Endodermal cell (in vitro differentiated cells): ENCODE data around the gene SLC47A1. TPM values are rescaled to one million over a fixed set of nuclear protein-coding genes. Genes with fewer than 3 reads are reported as not detected.

Experiments
- DNase-seq: peaks from one replicate; pipeline ENCODE4 v3.0.0-alpha.2; 2017
- H3K27ac ChIP-seq: 2 replicates; pipeline ENCODE4 v1.5.1; 2013; ENCODE audit warnings: mild to moderate bottlenecking, low read depth, low read length, moderate library complexity
- H3K27me3 ChIP-seq: 2 replicates; pipeline ENCODE4 v1.6.1; 2013; ENCODE audit warnings: mild to moderate bottlenecking, low read length, moderate library complexity; ENCODE audit not compliant: insufficient read depth, control insufficient read depth, poor library complexity, severe bottlenecking
- H3K36me3 ChIP-seq: 2 replicates; pipeline ENCODE4 v1.7.0; 2013; ENCODE audit warnings: mild to moderate bottlenecking, low read length, moderate library complexity; ENCODE audit not compliant: control insufficient read depth, insufficient read depth
- H3K4me1 ChIP-seq: one replicate; pipeline ENCODE4 v1.7.0; 2013; ENCODE audit warnings: low read length; ENCODE audit not compliant: control insufficient read depth, insufficient read depth
- H3K4me3 ChIP-seq: 2 replicates; pipeline ENCODE4 v1.5.1; 2013; ENCODE audit warnings: mild to moderate bottlenecking, low read length, moderate library complexity
- H3K9ac ChIP-seq: 2 replicates; pipeline ENCODE4 v1.6.1; 2013; ENCODE audit warnings: mild to moderate bottlenecking, low read length, moderate library complexity; ENCODE audit not compliant: poor library complexity, severe bottlenecking; ENCODE audit errors: extremely low read depth
- H3K9me3 ChIP-seq: 2 replicates; pipeline ENCODE4 v1.6.1; 2013; ENCODE audit warnings: mild to moderate bottlenecking, low read length, moderate library complexity; ENCODE audit not compliant: control insufficient read depth
- H3K27ac Mint-ChIP-seq: 2 replicates; pipeline ENCODE4 v1.8.0; 2020; ENCODE audit warnings: mixed read lengths
- H3K27me3 Mint-ChIP-seq: 2 replicates; pipeline ENCODE4 v1.8.0; 2021; ENCODE audit warnings: mild to moderate bottlenecking, mixed read lengths; ENCODE audit not compliant: insufficient read depth
- H3K36me3 Mint-ChIP-seq: 2 replicates; pipeline ENCODE4 v1.8.0; 2020; ENCODE audit warnings: low read depth, mixed read lengths
- H3K4me1 Mint-ChIP-seq: 2 replicates; pipeline ENCODE4 v1.8.0; 2020; ENCODE audit warnings: mixed read lengths
- H3K4me3 Mint-ChIP-seq: 2 replicates; pipeline ENCODE4 v1.8.0; 2020; ENCODE audit warnings: mild to moderate bottlenecking, moderate library complexity, mixed read lengths
- H3K9me3 Mint-ChIP-seq: 2 replicates; pipeline ENCODE4 v1.8.0; 2020; ENCODE audit warnings: mild to moderate bottlenecking, mixed read lengths
- CTCF ChIP-seq: fragments of 200-600 bp; sonication (generic); conservative IDR thresholded peaks from 2 replicates; pipeline ENCODE4 v1.5.0; 2021; ENCODE audit warnings: antibody characterized with exemption, mild to moderate bottlenecking
- WGBS, 2 experiments: methylation state at CpG; one replicate each; pipeline versions ENCODE4 v1.1.5 to v1.1.7; 2013; ENCODE audit warnings: missing lambda C conversion rate in 2 of 2, mixed read lengths in 1 of 2; ENCODE audit not compliant: insufficient coverage in 1 of 2, insufficient read length in 1 of 2; 5-methylcytosine and 5-hydroxymethylcytosine counted together
- long read RNA-seq, 4 experiments: library from polyadenylated mRNA in 2 of 4; library from RNA in 1 of 4; library from capped mRNA in 1 of 4; stranded (forward) in 3 of 4; unstranded in 1 of 4; transcript quantifications; one replicate each; pipeline ENCODE4 v2.0.0, GENCODE V29; 2020 to 2021; ENCODE audit warnings: inconsistent platforms in 1 of 4
- polyA plus RNA-seq, 2 experiments: library from polyadenylated mRNA; stranded (reverse); fragments of 50-300 nt; gene quantifications; one replicate each; pipeline ENCODE4 v1.2.3, GENCODE V29; 2013
- total RNA-seq, 2 donors: library from RNA; stranded (reverse); fragmentation: NEBNext Ultra II Directional in 1 of 2; extraction: Animal tissue kit (Norgen Biotek cat#: 25700) in 1 of 2; gene quantifications; 2 replicates in 1 of 2; 3 replicates in 1 of 2; pipeline ENCODE4 v1.2.1, GENCODE V29; 2021

SLC47A1 gene
- 1 to 10 TPM; 2.5 to 3.1 TPM for total RNA-seq
- polyA plus RNA-seq (2013, experiment 1 of 2) = 3.1 TPM
- 2.9 TPM for polyA plus RNA-seq (2013, experiment 2 of 2)
- long read RNA-seq, experiment 1, partial matches to known transcripts = 0 of 1 reads
- long read RNA-seq, experiment 1, other reads (novel, unspliced or antisense) = 1 of 1 reads
- long read RNA-seq, experiment 2, partial matches to known transcripts = 2 of 6 reads
- long read RNA-seq, experiment 2, other reads (novel, unspliced or antisense) = 2 of 6 reads
- long read RNA-seq, experiment 3, transcript SLC47A1-201 (17 exons, 3,280 nt) = major isoform, 5 of 11 reads
- long read RNA-seq, experiment 3, partial matches to known transcripts = 0 of 11 reads
- long read RNA-seq, experiment 3, other reads (novel, unspliced or antisense) = 4 of 11 reads
- long read RNA-seq, experiment 4 = 0 reads

- Histone ChIP-seq H3K9ac (no peak within 1 kb of the TSS), H3K27ac (no peak within 1 kb of the TSS), H3K4me1 (no peaks in the 10 kb centered on the region), H3K4me3 (peak within 1 kb of the TSS; percentile 77), H3K9me3 (no peaks in the 10 kb centered on the region), H3K27me3 (peaks cover 48% of the 10 kb centered on the region), H3K36me3 (no peaks in the 10 kb centered on the region)
- no peak within 1 kb of the TSS for H3K27ac Mint-ChIP-seq
- peak within 1 kb of the TSS; percentile 55 for H3K4me3 Mint-ChIP-seq
- peaks cover 57% of the 10 kb centered on the region for H3K27me3 Mint-ChIP-seq
- H3K4me1 Mint-ChIP-seq = peaks cover 10% of the 10 kb centered on the region
- DNase-seq = peak; percentile 85
- H3K36me3 Mint-ChIP-seq = no peaks in the 10 kb centered on the region
- 2 to 4% methylated on average over 36 to 87 of the region's 87 CpGs for WGBS, 2 experiments
- H3K9me3 Mint-ChIP-seq = no peaks in the 10 kb centered on the region
- no peak for TF ChIP-seq CTCF
Measured at GRCh38 chr17:19533718-19534561, at the start of gene SLC47A1. TSS of gene SLC47A1 (plus strand) at chr17:19533854. CDS start at chr17:19533940, 86 bp downstream.

- H3K27me3 Mint-ChIP-seq = no peaks in the 10 kb centered on the region
- no peak overlapping the region for H3K27ac Mint-ChIP-seq
- TF ChIP-seq CTCF = no peak
Measured at GRCh38 chr17:19485800-19486340, 47.8 kb upstream of the SLC47A1 start.

GRCh38 chr17:19486351-19487023, 47.2 kb upstream of the SLC47A1 start:
- Mint-ChIP-seq H3K27me3 (no peaks in the 10 kb centered on the region), H3K9me3 (peaks cover 3% of the 10 kb centered on the region), H3K36me3 (no peaks in the 10 kb centered on the region), H3K4me3 (no peak overlapping the region), H3K4me1 (peaks cover 15% of the 10 kb centered on the region), H3K27ac (peak overlapping the region; percentile 12)
- H3K27ac ChIP-seq = no peak overlapping the region
- no peaks in the 10 kb centered on the region for H3K4me1 ChIP-seq
- 94 to 97% methylated on average over 6 to 13 of the region's 13 CpGs for WGBS, 2 experiments
- no peak overlapping the region for H3K4me3 ChIP-seq
- no peak for DNase-seq
- TF ChIP-seq CTCF = no peak
- no peaks in the 10 kb centered on the region for H3K36me3 ChIP-seq
- peaks cover 3% of the 10 kb centered on the region for H3K9me3 ChIP-seq
- no peaks in the 10 kb centered on the region for H3K27me3 ChIP-seq
- no peak overlapping the region for H3K9ac ChIP-seq

More at GRCh38 chr17:19485800-19486340, 47.8 kb upstream of the SLC47A1 start:
- no peaks in the 10 kb centered on the region for H3K4me1 ChIP-seq
- no peak overlapping the region for H3K27ac ChIP-seq
- DNase-seq = no peak
- H3K4me3 ChIP-seq = no peak overlapping the region
- no peak overlapping the region for H3K9ac ChIP-seq
- peaks cover 15% of the 10 kb centered on the region for H3K4me1 Mint-ChIP-seq
- H3K9me3 Mint-ChIP-seq = peaks cover 3% of the 10 kb centered on the region
- no peaks in the 10 kb centered on the region for H3K27me3 ChIP-seq
- H3K9me3 ChIP-seq = peaks cover 3% of the 10 kb centered on the region
- WGBS, 2 experiments = 79 to 89% methylated on average over 2 to 3 of the region's 3 CpGs
- no peaks in the 10 kb centered on the region for H3K36me3 ChIP-seq
- no peaks in the 10 kb centered on the region for H3K36me3 Mint-ChIP-seq
- H3K4me3 Mint-ChIP-seq = no peak overlapping the region
